ENCODE measurements around the gene ZNF846.
"Not testable (repeated sequence)": the region's sequence is repeated elsewhere in the genome, so short reads cannot be mapped to it uniquely, and the experiment has no call there.

ZNF846 gene

DNA sequence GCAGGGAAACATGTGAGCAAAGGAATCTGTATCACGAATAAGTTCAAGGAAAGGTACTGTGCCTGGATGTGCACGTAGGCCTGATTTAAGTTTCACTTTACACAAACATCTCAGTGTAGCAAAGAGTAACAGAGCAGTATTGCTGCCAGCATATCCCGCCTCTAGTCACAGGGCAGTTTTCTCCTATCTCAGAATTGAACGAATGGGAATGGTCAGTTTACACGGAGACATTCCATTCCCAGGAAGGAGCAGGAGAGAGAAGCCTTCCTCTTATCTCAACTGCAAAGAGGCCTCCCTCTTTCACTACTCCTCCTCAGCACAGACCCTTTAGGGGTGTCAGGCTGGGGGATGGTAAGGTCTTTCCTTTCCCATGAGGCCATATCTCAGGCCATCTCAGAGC, 21.0 kb upstream of the ZNF846 start:
- not testable (repeated sequence) for DNase-seq; H3K4me3 Mint-ChIP-seq; H3K36me3 Mint-ChIP-seq (ENCODE audit: low read depth); H3K9me3 Mint-ChIP-seq; ATAC-seq; H3K27ac Mint-ChIP-seq; H3K27me3 Mint-ChIP-seq
- peaks cover 39% of the 10 kb centered on the region for H3K4me1 Mint-ChIP-seq

DNA sequence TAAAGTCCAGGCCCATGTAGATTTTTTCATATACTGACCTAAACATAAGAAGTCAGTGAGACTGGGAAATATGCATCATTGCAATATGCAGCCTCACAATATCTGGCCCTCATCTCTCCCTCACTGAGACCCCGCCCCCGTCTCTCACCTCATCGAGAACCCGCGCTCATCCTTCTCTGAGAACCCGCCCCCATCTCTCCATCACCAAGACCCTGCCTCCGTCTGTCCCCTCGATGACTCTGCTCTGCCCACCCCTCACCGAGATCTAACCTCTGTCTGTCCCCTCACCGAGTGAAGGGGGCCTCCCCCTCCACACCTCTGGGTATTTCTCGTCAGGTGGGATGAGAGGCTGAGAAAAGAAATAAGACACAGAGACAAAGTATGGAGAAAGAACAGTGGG, 20.5 kb upstream of the ZNF846 start:
- H3K27ac Mint-ChIP-seq: no peak overlapping the region
- H3K4me1 Mint-ChIP-seq: peaks cover 43% of the 10 kb centered on the region
- no peaks in the 10 kb centered on the region for H3K9me3 Mint-ChIP-seq

DNA sequence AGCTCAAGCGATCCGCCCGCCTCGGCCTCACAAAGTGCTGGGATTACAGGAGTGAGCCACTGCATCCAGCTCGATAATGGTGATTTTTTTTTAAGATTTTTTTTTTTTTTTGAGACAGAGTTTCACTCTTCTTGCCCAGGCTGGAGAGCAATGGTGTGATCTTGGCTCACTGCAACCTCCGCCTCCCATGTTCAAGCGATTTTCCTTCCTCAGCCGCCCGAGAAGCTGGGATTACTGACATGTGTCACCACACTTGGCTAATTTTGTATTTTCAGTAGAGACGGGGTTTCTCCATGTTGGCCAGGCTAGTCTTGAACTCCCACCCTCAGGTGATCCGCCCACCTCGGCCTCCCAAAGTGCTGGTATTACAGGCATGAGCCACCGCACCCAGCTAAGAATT, 20.1 kb upstream of the ZNF846 start:
- ATAC-seq; H3K9me3 Mint-ChIP-seq; H3K27ac Mint-ChIP-seq; H3K27me3 Mint-ChIP-seq; H3K4me3 Mint-ChIP-seq; DNase-seq; H3K36me3 Mint-ChIP-seq (ENCODE audit: low read depth): not testable (repeated sequence)
- H3K4me1 Mint-ChIP-seq: peaks cover 45% of the 10 kb centered on the region

More for the DNA sequence above, 20.5 kb upstream of the ZNF846 start:
- H3K36me3 Mint-ChIP-seq (ENCODE audit: low read depth): no peaks in the 10 kb centered on the region
- H3K27me3 Mint-ChIP-seq: no peaks in the 10 kb centered on the region
- no peak for ATAC-seq
- no peak overlapping the region for H3K4me3 Mint-ChIP-seq
- no peak for DNase-seq

DNA sequence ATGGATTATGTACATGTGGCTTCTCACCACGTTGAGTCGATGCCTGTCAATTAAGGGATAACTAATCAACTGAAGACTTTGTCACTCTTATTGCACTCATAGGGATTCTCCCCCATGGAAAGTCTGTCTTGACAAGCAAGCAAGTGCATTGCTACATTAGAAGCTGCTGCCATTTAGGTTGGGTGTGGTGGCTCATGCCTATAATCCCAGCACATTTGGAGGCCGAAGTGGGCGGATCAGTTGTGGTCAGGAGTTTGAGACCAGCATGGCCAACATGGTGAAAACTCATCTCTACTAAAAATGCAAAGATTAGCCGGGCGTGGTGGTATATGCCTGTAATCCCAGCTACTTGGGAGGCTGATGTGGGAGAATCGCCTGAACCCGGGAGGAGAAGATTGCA, 18.3 kb upstream of the ZNF846 start:
- Mint-ChIP-seq H3K4me3 (peak overlapping the region; percentile 91), H3K27ac (peak overlapping the region; percentile 22), H3K9me3 (no peaks in the 10 kb centered on the region), H3K27me3 (no peaks in the 10 kb centered on the region), H3K4me1 (peaks cover 39% of the 10 kb centered on the region), H3K36me3 (ENCODE audit: low read depth) (no peaks in the 10 kb centered on the region)
- no peak for DNase-seq
- no peak for ATAC-seq

DNA sequence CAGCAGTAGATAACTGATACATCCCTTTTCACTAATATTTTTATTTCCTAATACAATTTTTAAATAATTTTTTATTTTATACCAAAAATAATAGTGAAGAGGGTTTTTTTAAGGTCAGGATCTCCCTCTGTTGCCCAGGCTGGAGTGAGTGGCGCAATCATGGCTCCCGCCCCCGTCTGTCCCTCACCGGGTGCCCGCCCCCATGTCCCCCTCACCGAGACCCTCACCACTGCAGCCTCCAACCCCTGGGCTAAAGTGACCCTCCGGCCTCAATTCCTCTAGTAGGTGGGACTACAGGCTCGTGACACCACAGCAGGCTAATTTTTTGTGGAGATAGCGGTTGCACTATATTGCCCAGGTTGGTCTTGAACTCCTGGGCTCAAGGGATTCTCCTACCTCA, 17.8 kb upstream of the ZNF846 start:
- Mint-ChIP-seq H3K27me3 (no peaks in the 10 kb centered on the region), H3K27ac (peak overlapping the region; percentile 79), H3K36me3 (ENCODE audit: low read depth) (no peaks in the 10 kb centered on the region), H3K4me1 (peaks cover 37% of the 10 kb centered on the region), H3K4me3 (peak overlapping the region; percentile 91), H3K9me3 (no peaks in the 10 kb centered on the region)
- DNase-seq (no peak), ATAC-seq (no peak)

DNA sequence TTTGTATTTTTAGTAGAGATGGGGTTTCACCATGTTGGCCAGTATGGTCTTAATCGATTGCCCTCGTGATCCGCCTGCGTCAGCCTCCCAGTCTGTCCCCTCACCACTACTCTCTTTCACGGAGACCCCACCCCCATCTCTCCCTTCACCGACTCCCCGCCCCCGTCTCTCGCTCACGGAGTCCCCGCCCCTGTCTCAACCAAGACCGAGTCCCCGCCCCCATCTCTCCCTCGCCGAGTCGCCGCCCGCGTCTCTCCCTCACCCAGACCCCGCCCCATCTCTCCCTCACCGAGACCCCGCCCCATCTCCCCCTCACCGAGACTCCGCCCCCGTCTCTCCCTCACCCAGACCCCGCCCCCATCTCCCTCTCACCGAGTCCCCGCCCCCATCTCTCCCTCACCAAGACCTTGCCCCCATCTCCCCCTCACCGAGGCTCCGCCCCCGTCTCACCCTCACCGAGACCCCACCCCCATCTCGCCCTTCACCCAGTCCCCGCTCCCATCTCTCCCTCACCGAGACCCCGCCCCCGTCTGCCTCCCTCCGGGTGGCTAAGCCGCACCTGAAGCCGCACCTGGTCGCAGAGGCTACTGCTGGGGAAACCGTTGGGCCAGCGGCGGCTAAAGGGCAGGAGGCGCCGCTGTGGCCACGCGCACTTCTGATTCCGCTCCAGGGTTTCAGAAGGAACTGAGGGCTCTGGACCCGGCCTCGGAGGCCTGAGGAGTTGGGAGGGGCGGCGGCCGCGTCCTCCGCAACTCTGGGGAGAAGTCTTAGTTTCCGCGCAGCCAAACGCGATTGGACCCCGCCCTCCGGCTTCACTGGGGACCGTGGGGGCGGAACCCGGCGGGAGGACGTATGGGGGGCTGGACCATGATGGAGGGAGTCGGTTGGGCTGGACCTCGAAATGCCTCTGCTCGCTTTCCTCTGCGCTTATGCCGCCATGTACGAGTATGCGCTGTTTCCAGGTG, 17.1 kb upstream of the ZNF846 start:
- Mint-ChIP-seq H3K4me3 (peak overlapping the region; percentile 91), H3K27ac (peak overlapping the region; percentile 79), H3K27me3 (no peaks in the 10 kb centered on the region), H3K36me3 (ENCODE audit: low read depth) (no peaks in the 10 kb centered on the region), H3K4me1 (peaks cover 30% of the 10 kb centered on the region), H3K9me3 (no peaks in the 10 kb centered on the region)
- ATAC-seq (peak; percentile 84), DNase-seq (peak; percentile 98)

DNA sequence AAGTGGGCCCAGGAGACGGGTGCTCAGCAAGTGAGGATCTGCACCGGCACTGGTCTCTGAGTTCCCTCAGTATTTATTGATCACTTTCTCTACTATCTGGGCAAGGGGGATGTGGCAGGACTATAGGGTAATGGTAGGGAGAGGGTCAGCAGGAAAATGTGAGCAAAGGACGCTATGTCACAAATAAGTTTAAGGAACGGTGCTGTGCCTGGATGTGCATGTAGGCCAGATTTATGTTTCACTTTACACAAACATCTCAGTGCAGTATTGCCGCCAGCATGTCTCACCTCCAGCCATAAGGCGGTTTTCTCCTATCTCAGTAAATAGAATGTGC, 15.6 kb upstream of the ZNF846 start:
- Mint-ChIP-seq H3K27ac (peak overlapping the region; percentile 5), H3K4me1 (peaks cover 21% of the 10 kb centered on the region)
- H3K9me3 Mint-ChIP-seq; H3K4me3 Mint-ChIP-seq; DNase-seq; H3K27me3 Mint-ChIP-seq; ATAC-seq; H3K36me3 Mint-ChIP-seq (ENCODE audit: low read depth): not testable (repeated sequence)

DNA sequence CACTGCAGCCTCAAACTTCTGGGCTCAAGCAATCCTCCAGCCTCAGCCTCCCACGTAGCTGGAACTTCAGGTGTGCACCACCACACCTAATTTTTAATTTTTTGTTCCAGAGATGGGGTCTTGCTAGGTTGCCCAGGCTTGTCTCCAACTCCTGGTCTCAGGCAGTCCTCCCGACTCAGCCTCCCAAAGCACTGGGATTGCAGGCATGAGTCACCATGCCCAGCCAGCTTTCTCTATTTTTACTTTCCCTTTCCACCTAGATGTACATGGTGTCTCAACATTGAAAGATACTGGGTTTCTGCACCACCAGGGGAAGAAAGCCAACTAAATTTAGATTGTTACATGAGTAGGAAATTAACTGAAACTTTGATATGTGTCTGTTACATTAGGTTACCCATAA, 13.8 kb upstream of the ZNF846 start:
- no peak for DNase-seq
- Mint-ChIP-seq H3K4me1 (peaks cover 21% of the 10 kb centered on the region), H3K27ac (no peak overlapping the region), H3K4me3 (no peak overlapping the region), H3K36me3 (ENCODE audit: low read depth) (peaks cover 2% of the 10 kb centered on the region), H3K27me3 (no peaks in the 10 kb centered on the region), H3K9me3 (peaks cover 4% of the 10 kb centered on the region)
- no peak for ATAC-seq

DNA sequence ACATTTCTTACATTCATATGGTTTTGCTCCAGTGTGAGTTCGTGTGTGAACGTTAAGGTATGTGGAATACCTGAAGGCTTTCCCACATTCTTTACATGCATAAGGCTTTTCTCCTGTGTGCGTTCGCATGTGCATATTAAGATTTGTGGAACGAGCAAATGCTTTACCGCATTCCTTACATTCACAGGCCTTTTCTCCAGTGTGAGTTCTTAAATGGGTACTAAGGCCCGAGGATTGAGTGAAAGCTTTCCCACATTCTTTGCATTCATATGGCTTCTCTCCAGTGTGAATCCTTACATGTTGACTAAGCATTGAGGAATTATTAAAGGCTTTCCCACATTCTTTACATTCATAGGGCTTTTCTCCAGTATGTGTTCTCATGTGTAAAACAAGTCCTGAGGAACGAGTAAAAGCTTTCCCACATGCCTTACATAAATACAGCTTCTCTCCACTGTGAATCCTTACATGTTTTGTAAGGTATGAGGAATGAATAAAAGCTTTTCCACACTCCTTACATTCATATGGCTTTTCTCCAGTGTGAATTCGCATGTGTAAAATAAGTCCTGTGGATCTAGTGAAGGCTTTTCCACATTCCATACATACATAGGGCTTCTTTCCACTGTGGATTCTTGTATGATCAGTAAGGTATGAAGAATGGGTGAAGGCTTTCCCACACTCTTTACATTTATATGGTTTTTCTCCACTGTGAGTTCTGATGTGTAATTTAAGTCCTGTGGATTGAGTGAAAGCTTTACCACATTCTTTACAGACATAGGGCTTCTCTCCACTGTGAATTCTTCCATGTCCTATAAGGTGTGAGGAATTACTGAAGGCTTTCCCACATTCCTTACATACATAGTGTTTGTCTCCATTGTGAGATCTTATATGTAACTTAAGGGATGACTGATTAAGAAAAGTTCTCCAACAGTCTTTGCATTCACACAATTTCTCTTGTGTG, 10.7 kb downstream of the ZNF846 start:
- H3K4me1 Mint-ChIP-seq: no peaks in the 10 kb centered on the region
- H3K9me3 Mint-ChIP-seq: peaks cover 51% of the 10 kb centered on the region
- DNase-seq: no peak
- H3K27me3 Mint-ChIP-seq: no peaks in the 10 kb centered on the region
- H3K27ac Mint-ChIP-seq: no peak overlapping the region
- H3K36me3 Mint-ChIP-seq (ENCODE audit: low read depth): peaks cover 81% of the 10 kb centered on the region
- H3K4me3 Mint-ChIP-seq: no peak overlapping the region
- ATAC-seq: no peak

DNA sequence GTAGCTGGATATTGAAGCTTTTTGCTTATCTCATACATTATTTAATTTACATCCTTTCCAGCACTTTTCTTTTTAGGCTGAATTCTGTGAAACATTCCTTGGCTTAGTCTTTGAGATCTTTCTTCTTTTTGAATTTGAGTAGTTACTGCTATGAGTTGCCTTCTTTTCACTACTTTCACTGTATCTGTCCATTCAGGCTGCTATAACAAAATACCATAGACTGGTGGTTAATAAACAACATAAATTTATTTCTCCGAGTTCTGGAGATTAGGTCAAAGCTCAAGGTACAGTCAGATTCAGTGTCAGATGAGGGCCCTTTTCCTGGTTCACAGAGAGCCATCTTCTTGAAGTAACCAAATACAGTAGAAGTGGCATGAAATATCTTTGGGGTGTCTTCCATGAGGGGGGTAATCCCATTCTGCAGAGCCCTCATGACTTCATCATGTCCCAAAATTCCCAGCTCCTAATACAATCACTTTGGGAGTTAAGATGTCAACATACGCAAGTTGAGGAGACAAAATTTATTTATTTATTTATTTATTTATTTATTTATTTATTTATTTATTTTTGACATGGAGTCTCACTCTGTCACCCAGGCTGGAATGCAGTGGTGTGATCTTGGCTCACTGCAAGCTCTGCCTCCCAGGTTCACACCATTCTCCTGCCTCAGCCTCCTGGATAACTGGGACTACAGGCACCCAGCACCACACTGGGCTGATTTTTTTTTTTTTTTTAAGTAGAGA, 15.7 kb downstream of the ZNF846 start:
- H3K4me3 Mint-ChIP-seq: no peak overlapping the region
- DNase-seq (no peak), ATAC-seq (no peak)
- H3K9me3 Mint-ChIP-seq: peaks cover 43% of the 10 kb centered on the region
- peaks cover 47% of the 10 kb centered on the region for H3K36me3 Mint-ChIP-seq (ENCODE audit: low read depth)
- no peak overlapping the region for H3K27ac Mint-ChIP-seq
- H3K4me1 Mint-ChIP-seq: no peaks in the 10 kb centered on the region
- H3K27me3 Mint-ChIP-seq: no peaks in the 10 kb centered on the region

DNA sequence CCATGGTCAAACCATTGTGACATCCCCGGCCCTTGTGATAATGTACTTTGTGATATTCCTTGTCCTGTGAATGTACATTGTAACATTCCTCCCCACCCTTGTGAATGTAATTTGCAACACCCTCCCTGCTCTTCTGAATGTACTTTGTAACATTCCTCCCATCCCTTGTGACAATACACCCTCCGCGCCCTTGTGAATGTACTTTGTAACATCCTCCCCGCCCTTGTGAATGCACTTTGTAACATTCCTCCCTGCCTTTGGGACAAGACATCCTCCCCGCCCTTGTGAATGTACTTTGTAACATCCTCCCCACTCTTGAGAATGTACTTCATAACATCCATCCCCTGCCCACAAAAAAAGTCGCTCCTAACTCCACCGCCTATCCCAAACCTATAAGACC, 17.1 kb downstream of the ZNF846 start:
- ATAC-seq: no peak
- H3K9me3 Mint-ChIP-seq: peaks cover 31% of the 10 kb centered on the region
- H3K27ac Mint-ChIP-seq: no peak overlapping the region
- H3K4me3 Mint-ChIP-seq: no peak overlapping the region
- no peaks in the 10 kb centered on the region for H3K4me1 Mint-ChIP-seq
- no peak for DNase-seq
- no peaks in the 10 kb centered on the region for H3K27me3 Mint-ChIP-seq
- H3K36me3 Mint-ChIP-seq (ENCODE audit: low read depth): peaks cover 36% of the 10 kb centered on the region

DNA sequence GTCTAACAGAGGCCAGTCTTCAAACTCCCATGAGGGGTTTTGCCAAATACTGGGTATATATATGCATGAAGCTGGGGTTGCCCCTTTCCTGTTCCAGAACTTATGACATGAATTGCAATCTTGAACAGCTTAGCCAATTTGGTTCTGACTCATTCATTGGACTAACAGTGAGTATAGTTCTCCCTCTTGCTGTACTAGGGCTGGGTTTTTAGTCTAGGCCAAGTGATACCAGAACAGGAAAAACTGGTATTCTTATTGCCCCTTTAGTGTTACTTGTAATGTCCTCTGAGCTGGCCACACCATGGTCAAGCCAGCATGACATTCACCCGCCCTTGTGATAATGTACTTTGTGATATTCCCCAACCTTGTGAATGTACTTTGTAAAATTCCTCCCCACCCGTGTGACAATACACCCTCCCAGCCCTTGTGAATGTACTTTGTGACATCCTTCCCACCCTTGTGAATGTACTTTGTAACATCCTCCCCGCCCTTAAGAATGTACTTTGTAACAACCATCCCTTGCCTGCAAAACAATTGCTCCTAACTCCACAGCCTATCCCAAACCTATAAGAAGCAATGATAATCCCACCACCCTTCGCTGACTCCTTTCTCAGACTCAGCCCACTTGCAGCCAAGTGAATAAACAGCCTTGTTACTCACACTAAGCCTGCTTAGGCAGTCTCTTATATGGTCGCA, 26.9 kb downstream of the ZNF846 start:
- no peak for DNase-seq
- H3K36me3 Mint-ChIP-seq (ENCODE audit: low read depth): peaks cover 2% of the 10 kb centered on the region
- H3K4me1 Mint-ChIP-seq: no peaks in the 10 kb centered on the region
- ATAC-seq: no peak
- peaks cover 7% of the 10 kb centered on the region for H3K9me3 Mint-ChIP-seq
- H3K27me3 Mint-ChIP-seq: no peaks in the 10 kb centered on the region
- H3K27ac Mint-ChIP-seq: no peak overlapping the region
- no peak overlapping the region for H3K4me3 Mint-ChIP-seq

DNA sequence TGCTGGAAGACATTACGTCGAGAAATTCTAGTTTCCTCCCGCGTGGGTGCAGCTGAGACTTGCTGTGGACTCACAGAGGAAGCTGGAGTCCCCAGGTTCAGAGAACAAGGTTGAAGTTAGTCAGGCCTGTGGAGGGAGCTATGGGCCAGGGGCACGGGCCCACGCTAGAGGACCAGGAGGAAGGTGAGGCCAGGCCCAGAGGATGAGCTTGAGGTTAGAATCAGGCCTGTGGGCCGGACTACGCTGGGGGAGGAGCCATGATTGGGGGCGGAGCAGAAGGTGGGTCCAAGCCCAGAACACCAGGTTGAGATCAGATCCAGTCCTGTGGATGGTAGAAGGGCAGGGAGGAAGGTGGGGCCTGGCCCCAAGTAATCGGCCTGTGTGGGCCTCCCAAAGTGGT, 32.6 kb downstream of the ZNF846 start:
- peaks cover 4% of the 10 kb centered on the region for H3K9me3 Mint-ChIP-seq
- peaks cover 1% of the 10 kb centered on the region for H3K27me3 Mint-ChIP-seq
- no peak for ATAC-seq
- no peak overlapping the region for H3K4me3 Mint-ChIP-seq
- no peaks in the 10 kb centered on the region for H3K36me3 Mint-ChIP-seq (ENCODE audit: low read depth)
- DNase-seq: no peak
- no peak overlapping the region for H3K27ac Mint-ChIP-seq
- no peaks in the 10 kb centered on the region for H3K4me1 Mint-ChIP-seq

DNA sequence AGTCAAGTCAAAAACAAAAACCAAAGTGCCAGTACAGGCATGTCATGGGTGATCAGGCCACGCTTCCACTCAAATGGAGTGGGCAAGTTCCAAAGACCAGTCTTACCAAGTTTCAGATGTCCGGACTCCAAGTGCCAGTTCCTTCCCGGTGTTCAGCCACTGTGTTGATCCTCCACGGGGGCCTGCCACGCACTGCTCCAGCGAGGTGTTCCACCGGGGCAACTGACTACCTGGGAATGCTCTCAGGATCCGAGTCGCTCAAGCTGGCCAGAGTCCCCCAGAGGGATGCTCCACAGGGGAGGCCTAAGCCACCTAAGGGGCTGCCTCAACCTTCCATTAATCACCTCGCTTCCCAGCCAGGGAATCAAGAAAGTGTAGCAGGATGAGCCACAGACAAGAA, 38.5 kb downstream of the ZNF846 start:
- not testable (repeated sequence) for H3K4me1 Mint-ChIP-seq; DNase-seq; H3K4me3 Mint-ChIP-seq; H3K36me3 Mint-ChIP-seq (ENCODE audit: low read depth); H3K27ac Mint-ChIP-seq; ATAC-seq; H3K9me3 Mint-ChIP-seq; H3K27me3 Mint-ChIP-seq
